Endothelial cell of hepatic sinusoid (primary cell): ENCODE results near the gene CCT5.
"Not testable (repeated sequence)": the region's sequence is repeated elsewhere in the genome, so short reads cannot be mapped to it uniquely, and the experiment has no call there.

Source experiments
- in situ Hi-C: cut with HindIII; loops from 2 replicates; pipeline ENCODE4 v1.10.0; 2017; ENCODE audit warnings: low sequenced_read_pairs

The CCT5 gene

GRCh38 chr5:10244342-10244944, 5.6 kb upstream of the CCT5 start:
- in situ Hi-C loops, result no loop called here

GRCh38 chr5:10246761-10247160, 3.3 kb upstream of the CCT5 start:
- in situ Hi-C loops, result no loop called here

- in situ Hi-C loops, result not testable (repeated sequence)
Observed at GRCh38 chr5:10247217-10247616, 2.9 kb upstream of the CCT5 start.

GRCh38 chr5:10248378-10249260, 1.5 kb upstream of the CCT5 start:
- in situ Hi-C loops, result no loop called here

- in situ Hi-C loops, result no loop called here
Observed at GRCh38 chr5:10250806-10251276, 761 bp downstream of the CCT5 start.

- in situ Hi-C loops, result no loop called here
Observed at GRCh38 chr5:10251405-10251804, 1.3 kb downstream of the CCT5 start.

- in situ Hi-C loops, result no loop called here
Observed at GRCh38 chr5:10253390-10253789, 3.3 kb downstream of the CCT5 start.

- in situ Hi-C loops, result no loop called here
Observed at GRCh38 chr5:10254686-10255085, 4.6 kb downstream of the CCT5 start.

GRCh38 chr5:10257870-10258269, 7.8 kb downstream of the CCT5 start:
- in situ Hi-C loops, result no loop called here

- in situ Hi-C loops, result no loop called here
Observed at GRCh38 chr5:10259899-10260298, 9.8 kb downstream of the CCT5 start.

GRCh38 chr5:10261065-10261464, 11.0 kb downstream of the CCT5 start:
- in situ Hi-C loops, result no loop called here

GRCh38 chr5:10262121-10262774, 12.2 kb downstream of the CCT5 start:
- in situ Hi-C loops, result no loop called here

- in situ Hi-C loops, result no loop called here
Observed at GRCh38 chr5:10262995-10263394, 12.9 kb downstream of the CCT5 start.

GRCh38 chr5:10264604-10265003, 14.5 kb downstream of the CCT5 start:
- in situ Hi-C loops, result loop anchor here (5.0 kb wide), 1 partner anchor 48 kb away; no protein-coding TSS in a partner anchor

GRCh38 chr5:10265245-10266109, 15.4 kb downstream of the CCT5 start:
- in situ Hi-C loops, result loop anchor here (5.0 kb wide), 1 partner anchor 47 kb away; no protein-coding TSS in a partner anchor

GRCh38 chr5:10266137-10266536, 16.1 kb downstream of the CCT5 start:
- in situ Hi-C loops, result loop anchor here (5.0 kb wide), 1 partner anchor 46 kb away; no protein-coding TSS in a partner anchor

- in situ Hi-C loops, result loop anchor here (5.0 kb wide), 1 partner anchor 45 kb away; no protein-coding TSS in a partner anchor
Observed at GRCh38 chr5:10266839-10267238, 16.8 kb downstream of the CCT5 start.

GRCh38 chr5:10268100-10268499, 18.0 kb downstream of the CCT5 start:
- in situ Hi-C loops, result loop anchor here (5.0 kb wide), 1 partner anchor 44 kb away; no protein-coding TSS in a partner anchor

- in situ Hi-C loops, result no loop called here
Observed at GRCh38 chr5:10272053-10272874, 22.2 kb downstream of the CCT5 start.

GRCh38 chr5:10272875-10273209, 22.8 kb downstream of the CCT5 start:
- in situ Hi-C loops, result not testable (repeated sequence)
